H9 (cell line): Measurements from ENCODE around the gene FAM53B. TPM values are rescaled to one million over a fixed set of nuclear protein-coding genes. Genes with fewer than 3 reads are reported as not detected.

Experiments
- DNase-seq: peaks from one replicate; pipeline ENCODE4 v3.0.0-alpha.2; 2017
- H2AFZ ChIP-seq: one replicate; pipeline ENCODE4 v1.6.1; 2013; ENCODE audit warnings: mild to moderate bottlenecking, low read length, control low read depth, moderate library complexity
- H2AK5ac ChIP-seq: 2 replicates; pipeline ENCODE4 v1.6.1; 2013; ENCODE audit warnings: low read length, control low read depth, mixed read lengths; ENCODE audit not compliant: insufficient read length
- H2BK120ac ChIP-seq: one replicate; pipeline ENCODE4 v1.6.1; 2013; ENCODE audit warnings: low read depth, mild to moderate bottlenecking, low read length, control low read depth, inconsistent platforms; ENCODE audit not compliant: poor library complexity, severe bottlenecking
- H2BK12ac ChIP-seq: 2 replicates; pipeline ENCODE4 v1.6.1; 2013; ENCODE audit warnings: low read length, control low read depth, mixed read lengths, low read depth; ENCODE audit not compliant: insufficient read length
- H2BK15ac ChIP-seq: 2 replicates; pipeline ENCODE4 v1.6.1; 2013; ENCODE audit warnings: low read depth, low read length, control low read depth
- H2BK20ac ChIP-seq: one replicate; pipeline ENCODE4 v1.6.1; 2013; ENCODE audit warnings: low read depth, mild to moderate bottlenecking, low read length, control low read depth, inconsistent platforms; ENCODE audit not compliant: poor library complexity, severe bottlenecking
- H2BK5ac ChIP-seq: 2 replicates; pipeline ENCODE4 v1.6.1; 2013; ENCODE audit warnings: low read length, control low read depth, mixed read lengths; ENCODE audit not compliant: insufficient read length
- H3K14ac ChIP-seq: 2 replicates; pipeline ENCODE4 v1.6.1; 2013; ENCODE audit warnings: low read length, control low read depth; ENCODE audit not compliant: insufficient read depth
- H3K18ac ChIP-seq: 2 replicates; pipeline ENCODE4 v1.6.1; 2013; ENCODE audit warnings: low read depth, mild to moderate bottlenecking, mixed read lengths, low read length, control low read depth; ENCODE audit not compliant: insufficient read length
- H3K23ac ChIP-seq: 2 replicates; pipeline ENCODE4 v1.6.1; 2013; ENCODE audit warnings: low read length, control low read depth, mixed read lengths, low read depth; ENCODE audit not compliant: insufficient read length
- H3K23me2 ChIP-seq: 2 replicates; pipeline ENCODE4 v1.6.1; 2013; ENCODE audit warnings: low read depth, mild to moderate bottlenecking, mixed read lengths, low read length, control low read depth; ENCODE audit not compliant: insufficient read length, poor library complexity, severe bottlenecking
- H3K27ac ChIP-seq: 2 replicates; pipeline ENCODE4 v1.5.1; 2013; ENCODE audit warnings: low read length, control low read depth, mixed read lengths, low read depth; ENCODE audit not compliant: insufficient read length
- H3K27me3 ChIP-seq: 2 replicates; pipeline ENCODE4 v1.6.1; 2013; ENCODE audit warnings: low read length, control low read depth, inconsistent platforms; ENCODE audit not compliant: insufficient read depth
- H3K4ac ChIP-seq: 2 replicates; pipeline ENCODE4 v1.6.1; 2013; ENCODE audit warnings: low read depth, mild to moderate bottlenecking, control low read depth, inconsistent platforms, low read length, moderate library complexity
- H3K4me1 ChIP-seq: 2 replicates; pipeline ENCODE4 v1.6.1; 2013; ENCODE audit warnings: low read length, control low read depth, inconsistent platforms; ENCODE audit not compliant: insufficient read depth
- H3K4me2 ChIP-seq: 2 replicates; pipeline ENCODE4 v1.6.1; 2013; ENCODE audit warnings: low read length, control low read depth, mixed read lengths; ENCODE audit not compliant: insufficient read length, insufficient read depth
- H3K56ac ChIP-seq: 2 replicates; pipeline ENCODE4 v1.6.1; 2013; ENCODE audit warnings: low read depth, mild to moderate bottlenecking, mixed read lengths, low read length, control low read depth; ENCODE audit not compliant: insufficient read length
- H3K79me1 ChIP-seq: 2 replicates; pipeline ENCODE4 v1.6.1; 2013; ENCODE audit warnings: low read depth, mild to moderate bottlenecking, moderate library complexity, low read length, control low read depth, inconsistent platforms; ENCODE audit not compliant: insufficient read depth, poor library complexity, severe bottlenecking
- H3K79me2 ChIP-seq: 2 replicates; pipeline ENCODE4 v1.6.1; 2013; ENCODE audit warnings: low read length, control low read depth, inconsistent platforms; ENCODE audit not compliant: insufficient read depth
- H3K9ac ChIP-seq: 2 replicates; pipeline ENCODE4 v1.6.1; 2013; ENCODE audit warnings: low read length, control low read depth, mixed read lengths; ENCODE audit not compliant: insufficient read length; ENCODE audit errors: extremely low read depth
- H3K9me3 ChIP-seq: one replicate; pipeline ENCODE4 v1.6.1; 2013; ENCODE audit warnings: low read depth, low read length, inconsistent platforms; ENCODE audit not compliant: control insufficient read depth
- H3T11ph ChIP-seq: one replicate; pipeline ENCODE4 v1.6.1; 2013; ENCODE audit warnings: mild to moderate bottlenecking, low read length, control low read depth, inconsistent platforms
- H4K20me1 ChIP-seq: one replicate; pipeline ENCODE4 v1.6.1; 2013; ENCODE audit not compliant: control insufficient read depth, insufficient read length, insufficient read depth
- H4K5ac ChIP-seq: 2 replicates; pipeline ENCODE4 v1.6.1; 2013; ENCODE audit warnings: low read depth, mild to moderate bottlenecking, mixed read lengths, low read length, control low read depth; ENCODE audit not compliant: insufficient read length
- H4K8ac ChIP-seq: replicated peaks from 2 replicates; pipeline ENCODE4 v1.6.1; 2013; ENCODE audit warnings: low read length, control low read depth, mixed read lengths, low read depth; ENCODE audit not compliant: insufficient read length
- H4K91ac ChIP-seq: 2 replicates; pipeline ENCODE4 v1.6.1; 2013; ENCODE audit warnings: low read depth, mild to moderate bottlenecking, moderate library complexity, mixed read lengths, low read length, control low read depth; ENCODE audit not compliant: insufficient read length
- H3K27ac Mint-ChIP-seq, 3 experiments: 2 replicates in 2 of 3; 3 replicates in 1 of 3; pipeline ENCODE4 v1.8.0; 2020 to 2021; ENCODE audit warnings: mixed read lengths in 3 of 3, mild to moderate bottlenecking in 1 of 3, moderate library complexity in 1 of 3
- H3K27me3 Mint-ChIP-seq: 2 replicates; pipeline ENCODE4 v1.8.0; 2021; ENCODE audit warnings: low read depth, mild to moderate bottlenecking, moderate library complexity, mixed read lengths
- H3K36me3 Mint-ChIP-seq, 3 experiments: 2 replicates in 2 of 3; 3 replicates in 1 of 3; pipeline ENCODE4 v1.8.0; 2020 to 2021; ENCODE audit warnings: low read depth in 3 of 3, mixed read lengths in 3 of 3; ENCODE audit not compliant: insufficient read depth in 1 of 3
- H3K4me1 Mint-ChIP-seq, 2 experiments: 2 replicates each; pipeline ENCODE4 v1.8.0; 2020; ENCODE audit warnings: mixed read lengths in 2 of 2
- H3K4me3 Mint-ChIP-seq, 2 experiments: 2 replicates in 1 of 2; 3 replicates in 1 of 2; pipeline ENCODE4 v1.8.0; 2020 to 2021; ENCODE audit warnings: mild to moderate bottlenecking in 2 of 2, mixed read lengths in 2 of 2, moderate library complexity in 1 of 2
- H3K9me3 Mint-ChIP-seq, 2 experiments: 2 replicates in 1 of 2; 3 replicates in 1 of 2; pipeline ENCODE4 v1.8.0; 2020; ENCODE audit warnings: mild to moderate bottlenecking in 2 of 2, mixed read lengths in 2 of 2, moderate library complexity in 1 of 2
- CTCF ChIP-seq: fragments of 200-600 bp; sonication (generic); conservative IDR thresholded peaks from 3 replicates; pipeline ENCODE4 v1.8.0; 2021; ENCODE audit warnings: antibody characterized with exemption, mild to moderate bottlenecking
- WGBS: extraction: QIAGEN DNeasy Blood & Tissue Kit; methylation state at CpG from one replicate; pipeline ENCODE4 v1.1.7; 2013; ENCODE audit warnings: missing lambda C conversion rate, low lambda C conversion rate, mixed read lengths; ENCODE audit not compliant: insufficient read length; ENCODE audit errors: extremely low coverage; 5-methylcytosine and 5-hydroxymethylcytosine counted together
- total RNA-seq: library from RNA; stranded (reverse); gene quantifications from 2 replicates; pipeline ENCODE4 v1.2.1, GENCODE V29; 2021

The FAM53B gene
- total RNA-seq, 1 experiment from 2014 or later, result 11.5 TPM

GRCh38 chr10:124641282-124642087, 102.7 kb downstream of the FAM53B start:
- Histone ChIP-seq H3T11ph (no peak overlapping the region), H3K79me2 (0 out of 2 replicates have a peak, but pooled peaks cover 3% of the 10 kb centered on the region), H2BK15ac (no peak overlapping the region), H2BK5ac (no peak overlapping the region), H3K23me2 (no peaks in the 10 kb centered on the region), H3K27ac (no peak overlapping the region), H2BK120ac (no peak overlapping the region), H2BK20ac (no peak overlapping the region), H3K23ac (no peak overlapping the region), H3K4me2 (no peak overlapping the region), H3K4ac (no peak overlapping the region), H3K56ac (no peak overlapping the region), H4K5ac (no peak overlapping the region), H2BK12ac (no peak overlapping the region), H3K27me3 (no peaks in the 10 kb centered on the region), H3K9ac (no peak overlapping the region), H2AK5ac (no peak overlapping the region), H4K20me1 (no peaks in the 10 kb centered on the region), H3K18ac (no peak overlapping the region), H2AFZ (no peak overlapping the region), H4K91ac (no peak overlapping the region), H4K8ac (no peak overlapping the region), H3K79me1 (no peaks in the 10 kb centered on the region), H3K4me1 (no peaks in the 10 kb centered on the region), H3K9me3 (no peaks in the 10 kb centered on the region), H3K14ac (no peak overlapping the region)
- no peaks in the 10 kb centered on the region; a peak in 2 of 7 replicates for H3K36me3 Mint-ChIP-seq
- DNase-seq, result no peak
- no peak for TF ChIP-seq CTCF
- H3K27me3 Mint-ChIP-seq, result no peaks in the 10 kb centered on the region
- peaks cover 3 to 11% of the 10 kb centered on the region in 2 experiments; a peak in 3 of 4 replicates for H3K4me1 Mint-ChIP-seq
- no peaks in the 10 kb centered on the region for H3K9me3 Mint-ChIP-seq
- WGBS, result no CpG with 5 or more reads among the region's 15 CpGs
- H3K4me3 Mint-ChIP-seq, result no peak overlapping the region
- peak overlapping the region in 1 of 3 experiments; percentile 62; a peak in 2 of 7 replicates for H3K27ac Mint-ChIP-seq
